ENCODE measurements around the gene GNAT1. TPM values are rescaled to one million over a fixed set of nuclear protein-coding genes. Genes with fewer than 3 reads are reported as not detected.

The GNAT1 gene
- total RNA-seq, 2 experiments from 2014 or later = not detected

DNA sequence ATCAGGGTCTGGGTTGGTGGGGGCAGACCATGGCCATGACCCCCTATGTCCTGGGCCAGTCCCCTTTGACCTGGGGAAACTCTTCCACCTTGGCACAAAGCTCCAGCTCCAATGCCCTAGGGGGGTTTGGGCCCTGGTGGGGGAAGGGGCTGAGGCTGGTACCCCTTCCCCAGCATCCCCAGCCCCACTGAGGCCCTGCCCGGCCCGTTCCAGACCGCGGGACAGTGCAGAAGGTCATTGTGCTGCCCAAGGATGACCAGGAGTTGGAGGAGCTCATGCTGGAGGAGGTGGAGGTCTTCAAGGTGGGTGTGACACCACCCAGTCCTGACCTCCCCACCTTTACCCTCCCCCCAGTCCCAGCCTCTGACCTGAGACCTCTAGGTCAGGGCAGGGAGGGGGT, 6.2 kb upstream of the GNAT1 start:
- H3K79me2 ChIP-seq (ENCODE audit: insufficient read depth, low read depth, low read length) = no peaks in the 10 kb centered on the region
- H4K20me1 ChIP-seq (ENCODE audit: insufficient read depth, low read length) = no peaks in the 10 kb centered on the region; the same call in 1 of the 2 replicates
- BruUV-seq (replicated peaks) = no TSS peak
- H3K4me2 ChIP-seq (ENCODE audit: low read length) = no peak overlapping the region
- TF ChIP-seq EZH2phosphoT487 (IDR thresholded peaks at IDR 0.05; ENCODE audit: borderline replicate concordance, low read depth, low read length) = no peak
- TF ChIP-seq, protein P1, sequence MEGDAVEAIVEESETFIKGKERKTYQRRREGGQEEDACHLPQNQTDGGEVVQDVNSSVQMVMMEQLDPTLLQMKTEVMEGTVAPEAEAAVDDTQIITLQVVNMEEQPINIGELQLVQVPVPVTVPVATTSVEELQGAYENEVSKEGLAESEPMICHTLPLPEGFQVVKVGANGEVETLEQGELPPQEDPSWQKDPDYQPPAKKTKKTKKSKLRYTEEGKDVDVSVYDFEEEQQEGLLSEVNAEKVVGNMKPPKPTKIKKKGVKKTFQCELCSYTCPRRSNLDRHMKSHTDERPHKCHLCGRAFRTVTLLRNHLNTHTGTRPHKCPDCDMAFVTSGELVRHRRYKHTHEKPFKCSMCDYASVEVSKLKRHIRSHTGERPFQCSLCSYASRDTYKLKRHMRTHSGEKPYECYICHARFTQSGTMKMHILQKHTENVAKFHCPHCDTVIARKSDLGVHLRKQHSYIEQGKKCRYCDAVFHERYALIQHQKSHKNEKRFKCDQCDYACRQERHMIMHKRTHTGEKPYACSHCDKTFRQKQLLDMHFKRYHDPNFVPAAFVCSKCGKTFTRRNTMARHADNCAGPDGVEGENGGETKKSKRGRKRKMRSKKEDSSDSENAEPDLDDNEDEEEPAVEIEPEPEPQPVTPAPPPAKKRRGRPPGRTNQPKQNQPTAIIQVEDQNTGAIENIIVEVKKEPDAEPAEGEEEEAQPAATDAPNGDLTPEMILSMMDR (conservative IDR thresholded peaks at IDR 0.05; ENCODE audit: low read length) = no peak
- no peak overlapping the region for H3K27ac ChIP-seq (ENCODE audit: low read depth, low read length, poor library complexity, severe bottlenecking)
- POLR2A ChIA-PET = no interaction called here
- H2AFZ ChIP-seq (ENCODE audit: low read length) = no peak overlapping the region
- H3K36me3 ChIP-seq (ENCODE audit: insufficient read depth, low read length) = no peaks in the 10 kb centered on the region
- H3K4me1 ChIP-seq (ENCODE audit: insufficient read depth, low read length, poor library complexity, severe bottlenecking) = no peaks in the 10 kb centered on the region
- DNase-seq (ENCODE audit: low spot score) = no peak
- no peak overlapping the region for H3K4me3 ChIP-seq (ENCODE audit: low read depth, low read length, poor library complexity, severe bottlenecking)
- intact Hi-C loops (cut with micrococcal nuclease; ENCODE audit: unreplicated experiment) = loop anchor here (5.0 kb wide), 1 partner anchor 48 kb away; no protein-coding TSS in a partner anchor
- no peaks in the 10 kb centered on the region for H3K9me3 ChIP-seq (ENCODE audit: low read length)
- no peaks in the 10 kb centered on the region for H3K9me2 ChIP-seq (ENCODE audit: insufficient read depth, low read length)
- CTCF ChIA-PET (ENCODE audit: unreplicated experiment) = interaction anchor here (0.7 kb wide), 1 partner anchor 35 kb away, joined by 11 read pairs; no protein-coding TSS in a partner anchor

DNA sequence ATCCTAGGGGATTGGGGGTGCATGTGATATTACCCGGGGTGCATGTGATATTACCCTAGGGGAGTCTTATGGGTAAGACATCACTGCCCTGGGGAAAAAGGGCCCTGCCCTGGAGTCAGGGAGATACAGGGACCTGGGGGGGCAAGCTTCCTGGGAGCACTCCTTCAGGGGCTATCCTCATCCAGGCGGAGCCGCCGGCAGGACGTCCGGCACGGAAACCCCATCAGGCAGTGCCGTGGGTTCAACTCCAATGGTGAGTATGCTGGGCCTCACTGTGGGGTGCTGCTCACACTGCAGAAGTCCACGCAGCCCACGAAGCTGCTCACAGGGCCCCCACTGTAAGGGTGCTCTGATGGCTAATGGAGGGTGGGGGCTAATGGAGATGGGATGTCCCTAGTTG, 5.3 kb upstream of the GNAT1 start:
- POLR2A ChIA-PET = no interaction called here
- TF ChIP-seq, protein P1 (conservative IDR thresholded peaks at IDR 0.05; ENCODE audit: low read length) = no peak
- TF ChIP-seq EZH2phosphoT487 (IDR thresholded peaks at IDR 0.05; ENCODE audit: borderline replicate concordance, low read depth, low read length) = no peak

DNA sequence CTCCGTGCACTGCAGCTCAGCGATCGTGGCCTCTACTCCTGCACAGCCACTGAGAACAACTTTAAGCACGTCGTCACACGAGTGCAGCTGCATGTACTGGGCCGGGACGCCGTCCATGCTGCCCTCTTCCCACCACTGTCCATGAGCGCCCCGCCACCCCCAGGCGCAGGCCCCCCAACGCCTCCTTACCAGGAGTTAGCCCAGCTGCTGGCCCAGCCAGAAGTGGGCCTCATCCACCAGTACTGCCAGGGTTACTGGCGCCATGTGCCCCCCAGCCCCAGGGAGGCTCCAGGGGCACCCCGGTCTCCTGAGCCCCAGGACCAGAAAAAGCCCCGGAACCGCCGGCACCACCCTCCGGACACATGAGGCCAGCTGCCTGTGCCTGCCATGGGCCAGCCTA, 3.7 kb upstream of the GNAT1 start:
- intact Hi-C loops (cut with micrococcal nuclease; ENCODE audit: unreplicated experiment) = loop anchor here (5.0 kb wide), 1 partner anchor 50 kb away; no protein-coding TSS in a partner anchor
- H3K4me2 ChIP-seq (ENCODE audit: low read length) = no peak overlapping the region
- H3K27ac ChIP-seq (ENCODE audit: low read depth, low read length, poor library complexity, severe bottlenecking) = no peak overlapping the region
- H3K9me3 ChIP-seq (ENCODE audit: low read length) = no peaks in the 10 kb centered on the region
- TF ChIP-seq, protein P1 (conservative IDR thresholded peaks at IDR 0.05; ENCODE audit: low read length) = no peak
- no peak for TF ChIP-seq EZH2phosphoT487 (IDR thresholded peaks at IDR 0.05; ENCODE audit: borderline replicate concordance, low read depth, low read length)
- no peak overlapping the region for H2AFZ ChIP-seq (ENCODE audit: low read length)
- POLR2A ChIA-PET = interaction anchor here (0.6 to 1.1 kb wide), 2 partner anchors 20 to 95 kb away, joined by 3 to 5 read pairs; no protein-coding TSS in a partner anchor
- peaks cover 12% of the 10 kb centered on the region for H3K4me1 ChIP-seq (ENCODE audit: insufficient read depth, low read length, poor library complexity, severe bottlenecking)
- H3K9me2 ChIP-seq (ENCODE audit: insufficient read depth, low read length) = no peaks in the 10 kb centered on the region
- no peak for DNase-seq (ENCODE audit: low spot score)
- no peaks in the 10 kb centered on the region for H3K36me3 ChIP-seq (ENCODE audit: insufficient read depth, low read length)
- CTCF ChIA-PET (ENCODE audit: unreplicated experiment) = interaction anchor here (0.6 kb wide), 1 partner anchor 19 kb away, joined by 3 read pairs; no protein-coding TSS in a partner anchor
- H3K79me2 ChIP-seq (ENCODE audit: insufficient read depth, low read depth, low read length) = no peaks in the 10 kb centered on the region
- BruUV-seq (replicated peaks) = no TSS peak
- no peaks in the 10 kb centered on the region for H4K20me1 ChIP-seq (ENCODE audit: insufficient read depth, low read length)
- no peak overlapping the region for H3K4me3 ChIP-seq (ENCODE audit: low read depth, low read length, poor library complexity, severe bottlenecking)

More for the DNA sequence above, 5.3 kb upstream of the GNAT1 start:
- H3K36me3 ChIP-seq (ENCODE audit: insufficient read depth, low read length) = no peaks in the 10 kb centered on the region
- no peak overlapping the region for H3K27ac ChIP-seq (ENCODE audit: low read depth, low read length, poor library complexity, severe bottlenecking)
- no peaks in the 10 kb centered on the region for H3K9me2 ChIP-seq (ENCODE audit: insufficient read depth, low read length)
- no peak overlapping the region for H3K4me2 ChIP-seq (ENCODE audit: low read length)
- CTCF ChIA-PET (ENCODE audit: unreplicated experiment) = no interaction called here
- intact Hi-C loops (cut with micrococcal nuclease; ENCODE audit: unreplicated experiment) = loop anchor here (5.0 kb wide), 1 partner anchor 49 kb away; no protein-coding TSS in a partner anchor
- H2AFZ ChIP-seq (ENCODE audit: low read length) = no peak overlapping the region
- no peaks in the 10 kb centered on the region; the same call in 1 of the 2 replicates for H4K20me1 ChIP-seq (ENCODE audit: insufficient read depth, low read length)
- H3K9me3 ChIP-seq (ENCODE audit: low read length) = no peaks in the 10 kb centered on the region
- DNase-seq (ENCODE audit: low spot score) = no peak
- BruUV-seq (replicated peaks) = no TSS peak
- H3K79me2 ChIP-seq (ENCODE audit: insufficient read depth, low read depth, low read length) = no peaks in the 10 kb centered on the region
- H3K4me1 ChIP-seq (ENCODE audit: insufficient read depth, low read length, poor library complexity, severe bottlenecking) = peaks cover 5% of the 10 kb centered on the region
- H3K4me3 ChIP-seq (ENCODE audit: low read depth, low read length, poor library complexity, severe bottlenecking) = no peak overlapping the region

All from OCI-LY7 (cell line).